Measurements from ENCODE around the gene SLC6A13. TPM values are rescaled to one million over a fixed set of nuclear protein-coding genes. Genes with fewer than 3 reads are reported as not detected.

Gene SLC6A13
- polyA plus RNA-seq, 10 donors, result 1.3 to 6.1 (median 2.6) TPM

- no peak for DNase-seq
These were observed 83.3 kb downstream of the SLC6A13 start for GRCh38 chr12:179131-179884.

GRCh38 chr12:178829-179109 lies 83.9 kb downstream of the SLC6A13 start:
- DNase-seq, result no peak

GRCh38 chr12:177980-178828 lies 84.4 kb downstream of the SLC6A13 start:
- no peak for DNase-seq

GRCh38 chr12:177336-177979 lies 85.2 kb downstream of the SLC6A13 start:
- DNase-seq, result no peak

- peak in 2 of 3 donors; percentile 25 to 55 for DNase-seq
These were observed 86.1 kb downstream of the SLC6A13 start for GRCh38 chr12:176321-177181.

GRCh38 chr12:175759-176158 lies 86.9 kb downstream of the SLC6A13 start:
- no peak for DNase-seq

- peak in 1 of 3 donors; percentile 58 for DNase-seq
These were observed 87.4 kb downstream of the SLC6A13 start for GRCh38 chr12:175250-175649.

GRCh38 chr12:174596-174995 lies 88.0 kb downstream of the SLC6A13 start:
- DNase-seq, result no peak

- DNase-seq, result no peak
These were observed 88.5 kb downstream of the SLC6A13 start for GRCh38 chr12:174124-174523.

- no peak for DNase-seq
These were observed 89.9 kb downstream of the SLC6A13 start for GRCh38 chr12:172732-173161.

GRCh38 chr12:171743-172676 lies 90.6 kb downstream of the SLC6A13 start:
- DNase-seq, result no peak

- DNase-seq, result no peak
These were observed 91.4 kb downstream of the SLC6A13 start for GRCh38 chr12:171276-171675.

Other genes with a start within 250 kb of the SLC6A13 start
- 1 to 10 TPM; 2.1 to 4.5 (median 2.7) TPM for gene IQSEC3, start 196.1 kb downstream of the SLC6A13 start, polyA plus RNA-seq (ENCODE audit: insufficient read length in 10 of 10)
- 1 to 10 TPM in 2 of 10 donors, under 1 TPM in 8; 0.42 to 1.5 (median 0.65) TPM for gene SLC6A12, start 48.7 kb downstream of the SLC6A13 start, polyA plus RNA-seq (ENCODE audit: insufficient read length in 10 of 10)
- 10 to 100 TPM; 17.4 to 27.2 (median 23.8) TPM for gene KDM5A, start 126.5 kb upstream of the SLC6A13 start, polyA plus RNA-seq (ENCODE audit: insufficient read length in 10 of 10)
- gene CCDC77, start 138.8 kb upstream of the SLC6A13 start, polyA plus RNA-seq (ENCODE audit: insufficient read length in 10 of 10), result 10 to 100 TPM in 4 of 10 donors, 1 to 10 TPM in 6; 6.7 to 17.7 (median 9.8) TPM
- gene B4GALNT3, start 197.1 kb upstream of the SLC6A13 start, polyA plus RNA-seq (ENCODE audit: insufficient read length in 10 of 10), result 10 to 100 TPM in 5 of 10 donors, 1 to 10 TPM in 5; 6.2 to 15.6 (median 10.0) TPM

Data from muscle of back (tissue), 11 donors.